Caki2 (cell line): ENCODE data around the gene NAA60. TPM values are rescaled to one million over a fixed set of nuclear protein-coding genes. Genes with fewer than 3 reads are reported as not detected.
"Not testable (repeated sequence)": the region's sequence is repeated elsewhere in the genome, so short reads cannot be mapped to it uniquely, and the experiment has no call there.

Experiments used
- DNase-seq: peaks from one replicate; pipeline ENCODE4 v3.0.0-alpha.2; 2015; ENCODE audit warnings: low read depth
- in situ Hi-C: cut with HindIII; loops from 2 replicates; pipeline ENCODE4 v1.10.0; 2016; ENCODE audit warnings: low sequenced_read_pairs, low pct_unique_long_range_greater_than_20kb, mixed read lengths
- total RNA-seq: library from RNA; depleted of rRNA; stranded (reverse); fragments of >200 nt; shearing (Covaris generic); gene quantifications from 2 replicates; pipeline ENCODE4 v1.2.3, GENCODE V29; 2014; ENCODE audit warnings: low replicate concordance

Gene NAA60
- total RNA-seq, 1 experiment from 2014 or later = 32.5 TPM

DNA sequence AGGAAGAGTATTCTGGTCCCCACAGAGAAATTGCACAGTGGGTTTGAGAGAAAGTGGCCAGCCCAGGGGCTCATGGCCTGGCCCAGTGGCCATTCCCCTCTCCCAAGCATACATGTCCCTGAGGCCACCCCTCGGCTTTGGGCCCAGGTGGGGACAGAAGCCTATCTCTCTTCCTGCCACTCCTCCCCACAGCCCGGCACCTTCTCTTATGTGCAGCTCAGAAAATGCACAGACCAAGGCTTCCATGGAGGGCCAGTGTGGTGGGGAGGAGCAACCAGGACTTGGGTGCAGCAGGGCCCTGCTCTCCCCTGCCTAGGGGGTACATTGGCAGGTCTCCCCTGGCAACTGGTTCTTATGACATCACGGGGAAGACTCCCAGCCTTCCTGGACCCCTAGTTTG lies 51.7 kb downstream of the NAA60 start, which contains the start of gene C16orf90:
TSS of gene C16orf90 (minus strand) at position 314 of the 400 bp plus-strand sequence. CDS start at position 246, 68 bp downstream.
- no peak for DNase-seq
- in situ Hi-C loops = no loop called here

DNA sequence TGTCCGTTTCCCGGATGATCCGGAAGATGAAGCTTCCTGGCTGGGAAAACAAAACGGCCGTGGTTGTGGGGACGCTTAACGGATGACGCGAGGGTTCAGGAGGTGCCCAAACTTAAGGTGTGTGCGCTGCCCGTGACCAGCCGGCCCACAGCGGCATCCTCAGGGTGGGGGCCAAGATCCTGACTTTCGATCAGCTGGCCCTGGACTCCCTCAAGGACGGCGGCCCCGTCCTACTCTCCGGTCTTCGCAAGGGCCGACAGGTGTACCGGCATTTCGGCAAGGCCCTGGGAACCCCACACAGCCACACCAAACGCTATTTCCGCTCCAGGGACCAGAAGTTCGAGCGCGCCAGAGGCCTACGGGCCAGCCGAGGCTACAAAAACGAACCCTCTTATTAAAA lies 52.9 kb downstream of the NAA60 start:
- DNase-seq = no peak
- in situ Hi-C loops = no loop called here

GRCh38 chr16:3497771-3498170 lies 54.3 kb downstream of the NAA60 start:
- in situ Hi-C loops = no loop called here
- DNase-seq = no peak

DNA sequence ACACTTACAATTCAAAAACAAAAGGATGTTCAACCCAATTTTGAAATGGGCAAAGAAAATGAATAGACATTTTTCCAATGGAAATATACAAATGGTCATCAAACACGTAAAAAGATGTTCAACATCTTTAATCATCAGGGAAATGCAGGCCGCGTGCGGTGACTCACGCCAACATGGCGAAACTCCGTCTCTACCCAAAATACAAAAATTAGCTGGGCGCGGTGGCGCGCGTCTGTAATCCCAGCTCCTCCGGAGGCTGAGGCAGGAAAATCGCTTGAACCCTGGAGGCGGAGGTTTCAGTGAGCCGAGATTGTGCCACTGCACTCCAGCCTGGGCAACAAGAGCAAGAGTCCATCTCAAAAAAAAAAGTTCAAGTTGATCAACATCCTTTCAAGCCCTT lies 55.5 kb downstream of the NAA60 start:
- DNase-seq = no peak
- in situ Hi-C loops = no loop called here

GRCh38 chr16:3501412-3501761 lies 57.9 kb downstream of the NAA60 start:
- in situ Hi-C loops = not testable (repeated sequence)

GRCh38 chr16:3501783-3502400 lies 58.4 kb downstream of the NAA60 start:
- in situ Hi-C loops = no loop called here
- no peak for DNase-seq

More at GRCh38 chr16:3501412-3501761, 57.9 kb downstream of the NAA60 start:
- not testable (repeated sequence) for DNase-seq

DNA sequence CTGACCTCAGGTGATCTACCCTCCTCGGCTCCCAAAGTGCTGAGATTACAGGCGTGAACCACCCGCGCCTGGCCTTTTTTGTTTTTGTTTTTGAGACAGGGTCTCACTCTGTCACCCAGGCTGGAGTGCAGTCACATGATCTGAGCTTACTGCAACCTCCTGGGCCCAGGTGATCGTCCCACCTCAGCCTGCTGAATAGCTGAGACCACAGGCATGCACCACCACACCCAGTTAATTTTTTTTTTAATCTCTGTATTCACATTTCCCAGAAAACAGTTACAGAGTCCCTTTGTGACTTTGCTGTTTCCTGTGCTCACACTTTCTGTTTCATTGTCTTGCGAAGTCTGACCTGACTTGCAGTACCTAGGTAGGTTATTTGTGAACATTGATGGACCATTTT lies 60.0 kb downstream of the NAA60 start:
- in situ Hi-C loops = no loop called here
- no peak for DNase-seq

GRCh38 chr16:3508736-3509135 lies 65.3 kb downstream of the NAA60 start:
- DNase-seq = no peak
- in situ Hi-C loops = no loop called here

DNA sequence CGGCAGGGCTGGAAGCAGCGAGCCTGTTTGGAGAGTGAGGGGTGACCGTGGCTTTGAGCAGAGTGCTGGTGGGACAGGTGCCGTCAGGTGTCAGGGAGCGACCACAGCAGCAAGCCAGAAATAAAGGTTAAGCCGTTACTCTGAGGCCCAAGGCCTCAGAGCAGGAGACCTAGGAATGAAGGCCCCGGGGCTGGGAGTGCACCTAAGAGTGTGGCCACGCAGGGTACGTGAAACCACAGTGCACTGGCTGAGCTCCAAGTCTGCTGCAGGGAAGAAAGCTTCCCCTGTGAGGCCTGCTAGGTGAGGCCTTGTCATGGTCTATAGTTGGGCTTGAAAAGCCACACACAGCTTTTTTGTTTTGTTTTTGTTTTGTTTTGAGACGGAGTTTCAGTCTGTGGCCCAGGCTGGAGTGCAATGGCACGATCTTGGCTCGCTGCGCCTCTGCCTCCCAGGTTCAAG lies 66.0 kb downstream of the NAA60 start:
- in situ Hi-C loops = no loop called here
- no peak for DNase-seq

DNA sequence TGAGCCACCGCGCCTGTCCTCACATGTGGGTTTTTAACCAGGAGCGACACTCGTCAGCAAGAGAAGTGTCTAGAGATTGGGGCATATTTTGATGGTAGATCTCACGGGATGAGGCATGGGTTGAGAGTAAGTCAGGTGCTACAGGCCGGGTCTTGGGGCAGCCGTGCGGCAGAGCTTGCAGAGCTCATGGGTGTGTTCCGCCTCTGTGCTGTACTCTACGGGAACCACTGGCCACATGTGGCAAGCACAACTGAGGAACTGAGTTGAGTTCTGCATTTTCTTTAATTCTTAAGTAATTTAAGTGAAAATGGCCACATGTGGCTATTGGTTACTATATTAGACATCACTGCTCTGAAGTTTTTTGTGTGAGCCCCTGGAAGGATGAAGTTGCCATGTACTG lies 66.9 kb downstream of the NAA60 start:
- in situ Hi-C loops = no loop called here
- no peak for DNase-seq

DNA sequence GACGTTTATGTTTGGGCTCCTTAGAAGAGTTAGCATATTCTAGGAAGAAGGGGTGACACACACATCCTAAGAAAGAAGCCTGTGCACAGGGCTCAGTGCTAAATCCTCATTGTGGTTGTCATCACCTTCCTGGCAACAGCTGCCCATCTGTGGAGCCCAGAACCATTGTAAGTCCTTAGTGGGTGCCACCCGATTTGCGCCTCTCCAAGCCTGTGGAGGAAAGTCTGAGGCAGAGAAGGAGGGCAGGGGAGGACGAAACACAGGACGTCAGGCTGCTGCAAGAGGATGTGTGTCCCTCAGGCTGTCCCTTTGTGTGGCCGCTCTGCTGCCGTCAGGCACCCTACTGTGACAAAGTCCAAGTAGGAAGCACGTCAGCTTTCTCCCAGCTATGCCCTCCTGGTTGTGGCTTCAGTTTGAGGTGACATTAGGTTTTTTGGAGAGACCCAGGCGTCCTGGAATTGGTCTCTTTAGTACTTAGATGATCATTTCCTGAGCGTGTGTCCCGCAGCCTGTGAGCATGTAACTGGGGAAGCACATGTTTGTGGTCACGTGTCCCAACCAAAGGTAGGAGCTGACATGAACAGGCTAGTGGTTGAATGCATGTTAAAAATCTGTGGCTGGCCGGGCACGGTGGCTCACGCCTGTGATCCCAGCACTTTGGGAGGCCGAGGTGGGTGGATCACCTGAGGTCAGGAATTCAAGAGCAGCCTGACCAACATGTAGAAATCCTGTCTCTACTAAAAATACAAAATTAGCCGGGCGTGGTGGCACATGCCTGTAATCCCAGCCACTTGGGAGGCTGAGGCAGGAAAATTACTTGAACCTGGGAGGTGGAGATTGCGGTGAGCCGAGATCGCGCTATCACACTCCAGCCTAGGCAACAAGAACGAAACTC lies 68.1 kb downstream of the NAA60 start:
- DNase-seq = no peak
- in situ Hi-C loops = no loop called here

DNA sequence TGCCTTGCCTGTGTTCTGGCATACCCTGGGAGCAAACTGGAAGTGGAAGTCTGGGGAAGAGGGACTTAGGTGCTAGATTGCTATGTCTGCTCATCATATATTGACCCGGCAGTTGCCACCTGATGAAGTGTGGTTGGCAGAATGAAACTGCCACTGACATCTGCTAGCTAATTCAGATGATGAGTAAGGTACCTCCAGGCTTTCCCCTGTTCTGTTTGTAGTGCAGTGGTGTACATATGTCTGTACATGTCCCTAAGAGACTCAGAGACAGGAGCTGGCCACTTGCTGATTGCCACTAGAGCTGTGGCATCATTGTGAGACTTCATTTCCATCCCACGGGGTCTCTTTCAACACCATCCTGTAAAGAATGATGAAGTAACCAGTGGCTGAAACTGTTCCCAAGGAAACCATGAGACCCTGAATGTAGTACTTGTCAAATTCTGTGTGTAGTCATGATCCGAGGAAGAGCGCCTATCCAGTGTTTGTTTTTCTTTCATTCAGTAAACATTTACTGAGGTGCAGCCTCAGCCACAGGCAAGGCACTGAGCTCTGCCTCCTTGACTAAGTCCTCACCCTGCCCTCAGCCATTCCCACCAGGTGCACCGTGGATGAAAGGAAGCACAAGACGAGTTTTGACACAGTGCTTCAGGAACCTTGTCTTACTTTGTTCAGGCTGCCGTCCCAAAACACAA lies 70.6 kb downstream of the NAA60 start:
- in situ Hi-C loops = no loop called here

GRCh38 chr16:3514621-3515020 lies 71.1 kb downstream of the NAA60 start:
- in situ Hi-C loops = no loop called here
- no peak for DNase-seq

More for the DNA sequence above, 70.6 kb downstream of the NAA60 start:
- DNase-seq = no peak

DNA sequence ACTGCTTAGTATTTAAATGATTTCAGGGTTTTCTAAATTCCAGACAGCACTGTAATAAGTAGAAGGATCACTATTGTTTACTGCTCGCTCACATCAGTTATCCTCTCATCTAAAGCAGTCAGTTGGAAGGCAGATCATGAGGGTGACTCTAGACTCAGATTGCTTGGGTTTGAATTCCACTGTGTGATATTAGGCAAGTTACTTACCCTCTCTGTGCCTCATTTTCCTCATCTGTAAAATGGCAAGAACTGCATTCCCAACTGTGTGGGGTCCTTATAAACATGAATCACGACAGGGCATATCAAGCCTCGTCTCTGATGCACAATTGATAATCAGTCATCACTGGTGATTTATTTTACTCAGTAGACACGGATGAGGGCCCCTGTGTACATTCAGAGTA lies 72.4 kb downstream of the NAA60 start:
- no peak for DNase-seq
- in situ Hi-C loops = no loop called here

DNA sequence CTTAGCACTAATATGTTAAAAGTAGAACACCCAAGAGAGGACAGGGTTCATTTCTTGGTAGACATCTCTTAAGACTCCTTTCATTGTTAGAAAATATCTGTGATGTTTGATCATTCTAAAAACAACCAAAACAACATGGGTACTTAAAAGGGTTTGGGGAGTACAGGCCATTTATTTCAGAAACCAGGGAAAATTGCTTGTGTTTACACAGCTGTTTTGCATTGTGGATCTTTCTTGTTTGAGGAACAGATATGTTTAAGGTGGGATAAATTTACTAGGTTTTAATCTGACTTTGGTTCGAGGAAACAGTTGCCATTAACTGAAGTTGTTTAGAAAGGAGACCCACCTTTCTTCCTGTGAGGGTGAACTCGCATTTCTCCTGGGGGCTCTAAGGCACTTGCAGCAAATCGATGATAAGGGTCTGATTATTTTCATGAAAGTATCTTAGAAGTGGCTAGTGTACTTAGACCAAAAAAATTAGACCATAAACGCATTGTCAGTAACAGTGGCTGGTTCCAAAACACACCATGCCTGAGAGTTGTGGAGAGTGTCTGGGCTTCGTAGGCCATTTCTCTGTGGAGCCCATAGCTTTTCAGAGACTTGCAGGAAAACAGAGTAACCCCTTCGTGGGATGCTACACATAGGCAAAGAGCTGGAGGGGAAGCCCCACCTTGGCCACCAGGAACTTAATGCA lies 75.0 kb downstream of the NAA60 start:
- DNase-seq = no peak
- in situ Hi-C loops = no loop called here

- in situ Hi-C loops = no loop called here
- no peak for DNase-seq
Measured at GRCh38 chr16:3518986-3519348, 75.5 kb downstream of the NAA60 start.

DNA sequence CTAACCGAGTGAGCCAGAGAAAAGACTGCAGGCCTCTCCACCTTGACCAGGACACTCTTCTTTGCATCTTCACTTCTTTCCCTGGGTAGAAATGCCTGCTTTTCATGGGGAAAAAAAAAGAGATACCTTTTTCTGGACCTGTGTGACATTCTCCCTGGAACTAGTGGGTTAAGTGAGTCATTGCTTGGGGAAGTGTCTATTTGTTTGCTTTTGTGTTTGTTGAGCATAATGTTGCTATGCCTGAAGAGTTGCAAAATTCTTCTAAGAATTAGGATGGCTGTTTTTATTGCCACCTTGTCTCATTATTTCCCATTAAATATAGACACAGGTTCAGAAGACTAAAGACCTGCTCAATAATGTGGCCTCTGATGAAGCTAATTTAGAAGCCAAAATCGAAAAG lies 76.1 kb downstream of the NAA60 start:
- in situ Hi-C loops = no loop called here
- no peak for DNase-seq

DNA sequence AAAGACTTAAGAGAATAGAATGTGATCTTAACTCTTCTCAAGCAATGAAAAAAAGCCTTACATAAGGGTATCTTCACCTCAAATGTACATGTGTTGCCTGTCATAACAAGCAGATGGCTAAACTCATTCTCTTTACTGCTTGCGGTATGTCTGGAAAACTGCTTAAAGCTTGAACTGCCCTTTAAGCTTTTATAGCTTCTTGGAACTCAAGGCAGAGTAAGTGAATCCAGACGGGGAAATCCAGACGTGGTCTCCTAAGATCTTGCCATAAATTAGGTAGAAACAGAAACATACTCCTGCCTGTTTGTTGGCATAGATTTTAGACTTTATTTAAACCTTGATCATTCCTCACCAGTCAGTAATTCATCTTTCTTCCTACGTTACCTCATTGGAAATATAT lies 76.9 kb downstream of the NAA60 start:
- no peak for DNase-seq
- in situ Hi-C loops = no loop called here

GRCh38 chr16:3520841-3521240 lies 77.4 kb downstream of the NAA60 start:
- in situ Hi-C loops = no loop called here
- DNase-seq = no peak
